Transverse colon (tissue), 3 donors: ENCODE data around the gene IL12B.

Source experiments
- POLR2A ChIP-seq: fragments of 450-650 bp; IDR thresholded peaks from one replicate; pipeline ENCODE4 v1.6.1; 2016; ENCODE audit warnings: antibody characterized with exemption, mild to moderate bottlenecking, moderate library complexity
- TF ChIP-seq, protein P1 (sequence below), 5 experiments: fragments of 200-600 bp in 3 of 5; fragments of 450-650 bp in 2 of 5; sonication (generic) in 3 of 5; IDR thresholded peaks; 1 replicate in 2 of 5; 2 replicates in 3 of 5; pipeline ENCODE4 v1.5.1; 2016 to 2017; ENCODE audit warnings: antibody characterized with exemption in 5 of 5, inconsistent platforms in 3 of 5, mild to moderate bottlenecking in 2 of 5, moderate library complexity in 1 of 5

- no peak for TF ChIP-seq POLR2A
- TF ChIP-seq, protein P1, sequence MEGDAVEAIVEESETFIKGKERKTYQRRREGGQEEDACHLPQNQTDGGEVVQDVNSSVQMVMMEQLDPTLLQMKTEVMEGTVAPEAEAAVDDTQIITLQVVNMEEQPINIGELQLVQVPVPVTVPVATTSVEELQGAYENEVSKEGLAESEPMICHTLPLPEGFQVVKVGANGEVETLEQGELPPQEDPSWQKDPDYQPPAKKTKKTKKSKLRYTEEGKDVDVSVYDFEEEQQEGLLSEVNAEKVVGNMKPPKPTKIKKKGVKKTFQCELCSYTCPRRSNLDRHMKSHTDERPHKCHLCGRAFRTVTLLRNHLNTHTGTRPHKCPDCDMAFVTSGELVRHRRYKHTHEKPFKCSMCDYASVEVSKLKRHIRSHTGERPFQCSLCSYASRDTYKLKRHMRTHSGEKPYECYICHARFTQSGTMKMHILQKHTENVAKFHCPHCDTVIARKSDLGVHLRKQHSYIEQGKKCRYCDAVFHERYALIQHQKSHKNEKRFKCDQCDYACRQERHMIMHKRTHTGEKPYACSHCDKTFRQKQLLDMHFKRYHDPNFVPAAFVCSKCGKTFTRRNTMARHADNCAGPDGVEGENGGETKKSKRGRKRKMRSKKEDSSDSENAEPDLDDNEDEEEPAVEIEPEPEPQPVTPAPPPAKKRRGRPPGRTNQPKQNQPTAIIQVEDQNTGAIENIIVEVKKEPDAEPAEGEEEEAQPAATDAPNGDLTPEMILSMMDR (IDR thresholded peaks at IDR 0.05), result no peak
Measured at GRCh38 chr5:159359408-159359807, 29.1 kb upstream of the IL12B start.
